OCI-LY3 (cell line): ENCODE data around the gene SLC25A10.
A peak's percentile ranks its signal among the peaks of the same experiment; 100 is the strongest.

Experiments used
- H2AFZ ChIP-seq: fragments of 200-600, 300-600 bp; shearing (Covaris generic); 2 replicates; pipeline ENCODE4 v1.6.0; 2014; ENCODE audit warnings: antibody characterized with exemption, low read depth, low read length
- H3K27ac ChIP-seq: fragments of 200-600, 300-600 bp; sonication (generic); 2 replicates; pipeline ENCODE4 v1.5.1; 2014; ENCODE audit warnings: mild to moderate bottlenecking, low read length, moderate library complexity, mixed read lengths
- H3K27me3 ChIP-seq: fragments of 200-600, 300-600 bp; sonication (generic); 2 replicates; pipeline ENCODE4 v1.6.1; 2014; ENCODE audit warnings: low read depth, low read length, mixed read lengths
- H3K36me3 ChIP-seq: fragments of 200-600, 300-600 bp; sonication (generic); replicated peaks from 2 replicates; pipeline ENCODE3; 2014; ENCODE audit warnings: low read depth, low read length, mixed read lengths
- H3K4me1 ChIP-seq: fragments of 300-600, 200-600 bp; sonication (generic); 2 replicates; pipeline ENCODE4 v1.6.1; 2014; ENCODE audit warnings: low read length, mixed read lengths
- H3K4me2 ChIP-seq: fragments of 200-600, 300-600 bp; sonication (generic); 2 replicates; pipeline ENCODE4 v1.6.1; 2014; ENCODE audit warnings: low read length, mixed read lengths
- H3K4me3 ChIP-seq: fragments of 300-600, 200-600 bp; sonication (generic); 2 replicates; pipeline ENCODE4 v1.5.1; 2014; ENCODE audit warnings: antibody characterized with exemption, mild to moderate bottlenecking, low read length, moderate library complexity
- H3K79me2 ChIP-seq: fragments of 300-600, 200-600 bp; shearing (Covaris generic); 2 replicates; pipeline ENCODE4 v1.6.1; 2014; ENCODE audit warnings: mild to moderate bottlenecking, low read length, mixed read lengths
- H3K9ac ChIP-seq: fragments of 300-600, 200-600 bp; shearing (Covaris generic); 2 replicates; pipeline ENCODE4 v1.6.0; 2014; ENCODE audit warnings: mild to moderate bottlenecking, low read length, moderate library complexity
- H3K9me3 ChIP-seq: fragments of 200-600, 300-600 bp; shearing (Covaris generic); 2 replicates; pipeline ENCODE4 v1.6.1; 2014; ENCODE audit warnings: low read length, mixed read lengths; ENCODE audit not compliant: insufficient read depth
- H4K20me1 ChIP-seq: fragments of 200-600, 300-600 bp; sonication (generic); 2 replicates; pipeline ENCODE4 v1.6.1; 2016; ENCODE audit warnings: low read length, mixed read lengths; ENCODE audit not compliant: insufficient read depth
- CTCF ChIP-seq: fragments of 200-600, 300-600 bp; sonication (generic); IDR thresholded peaks from 2 replicates; pipeline ENCODE4 v1.5.1; 2014; ENCODE audit warnings: antibody characterized with exemption, low read length, low read depth
- EZH2phosphoT487 ChIP-seq: fragments of 200-600 bp; shearing (Covaris generic); IDR thresholded peaks from 2 replicates; pipeline ENCODE4 v1.6.1; 2018; ENCODE audit warnings: antibody characterized with exemption, mixed run types, low read depth

SLC25A10 gene

GRCh38 chr17:81712468-81713003 is 452 bp downstream of the SLC25A10 start:
- H2AFZ ChIP-seq = no peak overlapping the region; the same call in 1 of the 2 replicates
- H3K9me3 ChIP-seq = no peaks in the 10 kb centered on the region
- H3K36me3 ChIP-seq = peaks cover 10% of the 10 kb centered on the region
- H3K27me3 ChIP-seq = no peaks in the 10 kb centered on the region
- H3K4me1 ChIP-seq = peaks cover 19% of the 10 kb centered on the region
- peak overlapping the region; percentile 62 for H3K9ac ChIP-seq
- TF ChIP-seq CTCF = no peak
- H4K20me1 ChIP-seq = peaks cover 5% of the 10 kb centered on the region; the same call in 1 of the 2 replicates
- H3K79me2 ChIP-seq = peaks cover 26% of the 10 kb centered on the region
- H3K4me3 ChIP-seq = peak overlapping the region; percentile 84
- H3K27ac ChIP-seq = no peak overlapping the region
- peak overlapping the region; percentile 97 for H3K4me2 ChIP-seq

GRCh38 chr17:81713004-81713555 is 996 bp downstream of the SLC25A10 start:
- Histone ChIP-seq H3K4me1 (peaks cover 19% of the 10 kb centered on the region), H3K27ac (no peak overlapping the region), H3K27me3 (no peaks in the 10 kb centered on the region), H4K20me1 (peaks cover 5% of the 10 kb centered on the region; the same call in 1 of the 2 replicates), H3K4me2 (peak overlapping the region; percentile 97), H3K36me3 (peaks cover 10% of the 10 kb centered on the region), H3K79me2 (peaks cover 26% of the 10 kb centered on the region), H3K9me3 (no peaks in the 10 kb centered on the region), H3K4me3 (peak overlapping the region; percentile 84), H3K9ac (peak overlapping the region; percentile 62), H2AFZ (no peak overlapping the region)
- TF ChIP-seq CTCF (no peak), EZH2phosphoT487 (no peak)

- Histone ChIP-seq H3K36me3 (peaks cover 4% of the 10 kb centered on the region), H4K20me1 (peaks cover 5% of the 10 kb centered on the region; the same call in 1 of the 2 replicates), H3K4me3 (peak overlapping the region; percentile 84), H3K4me2 (peak overlapping the region; percentile 97), H2AFZ (no peak overlapping the region), H3K79me2 (peaks cover 26% of the 10 kb centered on the region), H3K4me1 (peaks cover 19% of the 10 kb centered on the region), H3K9ac (peak overlapping the region; percentile 62; the same call in 1 of the 2 replicates), H3K27me3 (no peaks in the 10 kb centered on the region), H3K27ac (no peak overlapping the region), H3K9me3 (no peaks in the 10 kb centered on the region)
- TF ChIP-seq CTCF (no peak), EZH2phosphoT487 (no peak)
These were observed 1.7 kb downstream of the SLC25A10 start for GRCh38 chr17:81713556-81714411.

GRCh38 chr17:81714412-81715106 is 2.5 kb downstream of the SLC25A10 start:
- no peaks in the 10 kb centered on the region for H3K27me3 ChIP-seq
- H3K79me2 ChIP-seq = peaks cover 26% of the 10 kb centered on the region
- peaks cover 19% of the 10 kb centered on the region for H3K4me1 ChIP-seq
- H3K36me3 ChIP-seq = peaks cover 4% of the 10 kb centered on the region
- H3K4me2 ChIP-seq = no peak overlapping the region
- H3K9ac ChIP-seq = no peak overlapping the region
- no peaks in the 10 kb centered on the region for H3K9me3 ChIP-seq
- no peak overlapping the region for H2AFZ ChIP-seq
- H3K27ac ChIP-seq = no peak overlapping the region
- no peak for TF ChIP-seq EZH2phosphoT487
- TF ChIP-seq CTCF = no peak
- no peak overlapping the region for H3K4me3 ChIP-seq
- peaks cover 5% of the 10 kb centered on the region; the same call in 1 of the 2 replicates for H4K20me1 ChIP-seq
